Cardiac fibroblast (primary cell): ENCODE data around the gene SUGCT.

Experiments
- DNase-seq, 2 donors: peaks; one replicate each; pipeline versions ENCODE4 v3.0.0 to v3.0.0-alpha.2; 2010; ENCODE audit warnings: low read depth in 2 of 2
- H3K4me3 ChIP-seq, 2 donors: replicated peaks in 1 of 2; 1 replicate in 1 of 2; 2 replicates in 1 of 2; pipeline ENCODE4 v1.5.1; 2011; ENCODE audit warnings: low read depth in 2 of 2, low read length in 2 of 2, mild to moderate bottlenecking in 2 of 2, moderate library complexity in 1 of 2
- TF ChIP-seq, protein P1 (sequence below): IDR thresholded peaks from one replicate; pipeline ENCODE4 v1.5.1; 2011; ENCODE audit warnings: low read depth, mild to moderate bottlenecking, low read length, inconsistent platforms

SUGCT gene

DNA sequence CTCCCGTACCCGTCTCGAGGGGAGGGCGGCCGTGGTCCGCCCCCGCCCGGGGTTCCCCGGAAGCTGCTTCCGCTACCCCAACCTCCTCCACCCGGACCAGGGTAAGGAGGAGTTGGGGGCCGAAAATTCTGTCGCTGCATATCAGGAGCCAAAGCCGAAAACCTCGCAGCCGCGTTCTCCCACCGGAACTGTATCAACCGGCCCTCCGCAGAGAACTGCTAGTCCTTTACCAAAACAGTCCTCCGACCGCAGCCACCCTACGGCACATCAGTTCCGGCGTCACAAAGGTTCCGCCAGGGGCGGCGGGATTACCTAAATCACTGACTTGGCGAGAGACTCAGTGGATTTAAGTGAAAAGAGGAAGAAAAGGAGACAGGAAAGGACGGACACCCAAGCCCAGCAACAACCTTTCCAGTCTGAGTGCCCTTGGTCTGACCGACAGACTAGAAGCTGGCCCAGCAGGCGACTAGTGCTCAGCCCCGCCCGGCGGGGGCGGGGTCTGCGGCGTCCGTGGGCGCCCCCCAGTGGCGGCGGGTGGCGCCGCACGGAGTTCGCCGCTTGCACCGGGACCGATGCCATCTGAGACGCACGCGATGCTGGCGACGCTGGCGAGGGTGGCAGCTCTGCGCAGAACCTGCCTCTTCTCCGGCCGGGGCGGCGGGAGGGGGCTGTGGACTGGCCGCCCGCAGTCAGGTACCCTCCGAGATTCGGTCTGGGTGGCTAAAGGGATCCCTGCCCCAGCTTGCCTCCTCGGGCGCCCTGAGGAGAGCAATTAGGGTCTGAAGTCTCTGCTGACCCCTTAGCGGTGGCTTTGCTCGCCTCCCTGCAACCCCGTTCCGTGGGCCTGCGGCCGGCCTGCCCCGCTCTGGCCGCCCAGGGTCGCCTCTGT, at the start of gene SUGCT, which contains the start of gene MPLKIP:
Gene SUGCT (plus strand): TSS at position 578 of the 889 bp plus-strand sequence.
Gene MPLKIP (minus strand): TSS at position 195 of the 889 bp plus-strand sequence. CDS start 55 bp downstream, at position 140.
- TF ChIP-seq, protein P1, sequence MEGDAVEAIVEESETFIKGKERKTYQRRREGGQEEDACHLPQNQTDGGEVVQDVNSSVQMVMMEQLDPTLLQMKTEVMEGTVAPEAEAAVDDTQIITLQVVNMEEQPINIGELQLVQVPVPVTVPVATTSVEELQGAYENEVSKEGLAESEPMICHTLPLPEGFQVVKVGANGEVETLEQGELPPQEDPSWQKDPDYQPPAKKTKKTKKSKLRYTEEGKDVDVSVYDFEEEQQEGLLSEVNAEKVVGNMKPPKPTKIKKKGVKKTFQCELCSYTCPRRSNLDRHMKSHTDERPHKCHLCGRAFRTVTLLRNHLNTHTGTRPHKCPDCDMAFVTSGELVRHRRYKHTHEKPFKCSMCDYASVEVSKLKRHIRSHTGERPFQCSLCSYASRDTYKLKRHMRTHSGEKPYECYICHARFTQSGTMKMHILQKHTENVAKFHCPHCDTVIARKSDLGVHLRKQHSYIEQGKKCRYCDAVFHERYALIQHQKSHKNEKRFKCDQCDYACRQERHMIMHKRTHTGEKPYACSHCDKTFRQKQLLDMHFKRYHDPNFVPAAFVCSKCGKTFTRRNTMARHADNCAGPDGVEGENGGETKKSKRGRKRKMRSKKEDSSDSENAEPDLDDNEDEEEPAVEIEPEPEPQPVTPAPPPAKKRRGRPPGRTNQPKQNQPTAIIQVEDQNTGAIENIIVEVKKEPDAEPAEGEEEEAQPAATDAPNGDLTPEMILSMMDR, result peak; percentile 50
- peak within 1 kb of the TSS; percentile 85 to 89 for H3K4me3 ChIP-seq
- peak; percentile 91 to 94 for DNase-seq

DNA sequence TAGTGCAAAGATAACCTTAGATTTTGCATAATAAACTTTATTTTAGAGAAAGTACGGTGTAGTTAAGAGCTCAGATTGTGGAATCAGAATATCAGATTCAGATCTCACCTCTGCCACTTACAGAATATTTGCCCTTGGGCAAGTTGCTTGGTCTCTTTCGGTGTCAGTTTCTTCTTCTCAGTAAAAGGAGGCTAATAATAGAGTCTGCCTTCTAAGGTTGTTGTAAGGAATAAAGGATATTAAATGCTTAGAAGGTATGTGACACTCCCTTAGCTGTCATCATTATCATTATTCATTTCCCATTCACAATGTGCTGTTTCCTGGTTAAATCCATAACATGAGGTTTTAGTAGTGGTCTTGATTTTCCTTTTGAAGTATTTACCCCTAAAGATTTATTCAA, 42.6 kb upstream of the SUGCT start:
- no peak overlapping the region for H3K4me3 ChIP-seq
- no peak for DNase-seq
- TF ChIP-seq, protein P1, result no peak

DNA sequence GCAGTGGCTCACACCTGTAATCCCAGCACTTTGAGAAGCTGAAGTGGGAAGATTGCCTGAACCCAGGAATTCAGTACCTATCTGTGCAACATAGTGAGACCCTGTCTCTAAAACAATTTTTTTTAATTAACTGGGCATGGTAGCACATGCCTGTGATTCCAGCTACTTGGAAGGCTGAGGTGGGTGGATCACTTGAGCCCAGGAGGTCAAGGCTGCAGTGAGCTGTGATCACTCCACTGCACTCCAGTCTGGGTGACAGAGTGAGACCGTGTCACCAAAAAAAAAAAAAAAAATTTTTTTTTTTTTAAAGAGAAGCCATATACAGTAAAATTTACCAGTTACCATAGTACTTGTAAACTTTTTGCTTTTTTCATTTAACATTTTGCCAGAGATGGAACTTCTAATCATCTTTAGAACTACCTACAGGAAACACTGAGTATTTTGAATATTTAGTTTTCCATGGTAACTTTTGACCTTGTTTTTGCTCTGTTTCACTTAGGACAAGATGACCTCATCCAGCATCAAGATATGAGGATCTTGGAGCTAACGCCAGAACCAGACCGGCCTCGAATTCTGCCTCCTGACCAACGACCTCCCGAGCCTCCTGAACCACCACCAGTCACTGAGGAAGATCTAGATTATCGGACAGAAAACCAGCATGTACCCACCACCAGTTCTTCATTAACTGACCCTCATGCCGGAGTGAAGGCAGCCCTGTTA, 41.0 kb upstream of the SUGCT start:
- peak in 1 of 2 donors; percentile 5 for DNase-seq
- TF ChIP-seq, protein P1, result no peak
- no peak overlapping the region for H3K4me3 ChIP-seq

DNA sequence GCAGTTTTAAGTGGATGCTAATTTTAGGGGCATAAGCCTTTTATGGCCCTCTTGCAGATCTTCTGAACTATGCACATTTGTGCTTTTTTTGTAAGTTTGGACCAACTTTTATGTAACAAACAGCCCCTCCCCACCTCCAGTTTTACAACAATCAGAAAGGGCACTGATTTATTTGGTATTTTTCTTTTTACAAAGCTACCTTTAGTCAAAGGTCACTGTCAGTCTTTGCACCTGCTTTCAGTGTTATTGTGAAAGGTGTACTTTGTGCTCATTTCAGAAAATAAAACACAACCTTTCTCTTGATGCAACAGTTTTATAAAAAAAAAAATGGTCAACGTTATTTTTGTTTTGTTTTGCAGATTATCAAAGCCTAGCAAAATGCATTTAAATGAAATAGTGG, 39.6 kb upstream of the SUGCT start:
- TF ChIP-seq, protein P1, result no peak
- H3K4me3 ChIP-seq, result no peak overlapping the region
- no peak for DNase-seq

DNA sequence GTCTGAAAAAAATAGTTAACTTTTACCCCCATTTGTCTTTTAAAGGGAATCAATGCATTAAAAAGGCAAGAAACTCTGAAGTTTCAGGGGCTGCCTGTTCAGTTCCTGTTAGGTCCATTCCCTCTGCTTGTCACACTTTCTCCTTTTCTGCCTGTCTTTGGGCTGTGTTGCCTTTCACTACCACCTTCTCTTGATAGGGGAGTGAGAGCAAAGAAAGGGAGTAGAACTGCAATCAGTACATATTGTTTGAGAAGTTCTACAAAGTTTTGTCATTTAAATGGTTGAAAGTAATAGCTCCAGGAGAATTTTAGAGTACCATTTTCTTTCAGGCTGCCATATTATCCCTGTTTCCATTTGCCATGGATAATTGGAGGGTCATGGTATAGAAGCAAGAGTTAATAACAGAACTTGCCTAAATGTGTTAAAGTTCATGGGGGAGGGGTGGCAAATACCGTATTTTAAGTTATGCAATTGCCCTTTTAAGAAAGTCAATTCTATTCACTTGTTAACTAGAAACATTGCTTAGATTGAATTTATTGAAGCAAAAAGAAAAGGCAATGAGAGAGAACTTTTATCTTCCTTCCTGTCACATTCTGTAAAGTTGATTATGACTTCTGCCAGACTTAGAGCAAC, 39.0 kb upstream of the SUGCT start:
- no peak overlapping the region for H3K4me3 ChIP-seq
- TF ChIP-seq, protein P1, result no peak
- DNase-seq, result peak in 1 of 2 donors; percentile 3

DNA sequence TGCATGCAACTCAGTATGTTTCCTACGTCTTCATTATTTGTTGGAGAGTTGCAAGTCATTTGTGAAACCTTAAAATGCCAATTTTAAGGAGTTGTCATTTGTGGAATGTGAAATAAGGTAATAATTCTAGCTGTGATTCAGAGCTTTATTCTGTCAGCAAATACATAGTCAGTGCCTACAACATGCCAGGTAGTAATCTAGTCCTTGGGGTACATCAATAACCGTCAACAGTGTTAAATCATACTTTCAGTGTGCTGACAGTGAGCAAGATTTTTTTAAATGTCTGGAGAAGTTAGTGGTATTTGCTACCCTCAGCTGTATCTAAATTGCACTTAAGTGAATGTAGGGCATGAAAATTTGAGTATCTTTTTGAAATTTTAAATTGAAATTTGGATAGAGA, 37.1 kb upstream of the SUGCT start:
- no peak overlapping the region for H3K4me3 ChIP-seq
- TF ChIP-seq, protein P1, result no peak
- DNase-seq, result no peak
